IPS DF 4.7 (cell line): ENCODE results near the gene KANSL1.

Experiments used
- DNase-seq: peaks from one replicate; pipeline ENCODE4 v3.0.0-alpha.2; 2013; ENCODE audit warnings: low spot score; ENCODE audit errors: extremely low read depth

KANSL1 gene

GRCh38 chr17:46167826-46168569 is 25.2 kb downstream of the KANSL1 start:
- DNase-seq: no peak

- DNase-seq: no peak
Observed at GRCh38 chr17:46167267-46167666, 26.0 kb downstream of the KANSL1 start.

- DNase-seq: no peak
Observed at GRCh38 chr17:46166692-46167249, 26.5 kb downstream of the KANSL1 start.

- no peak for DNase-seq
Observed at GRCh38 chr17:46163929-46164594, 29.2 kb downstream of the KANSL1 start.

- no peak for DNase-seq
Observed at GRCh38 chr17:46163316-46163715, 29.9 kb downstream of the KANSL1 start.

- DNase-seq: no peak
Observed at GRCh38 chr17:46162866-46163265, 30.4 kb downstream of the KANSL1 start.

GRCh38 chr17:46160169-46160568 is 33.1 kb downstream of the KANSL1 start:
- no peak for DNase-seq

GRCh38 chr17:46159686-46160085 is 33.5 kb downstream of the KANSL1 start:
- DNase-seq: no peak

- DNase-seq: no peak
Observed at GRCh38 chr17:46158323-46159296, 34.6 kb downstream of the KANSL1 start.

- DNase-seq: no peak
Observed at GRCh38 chr17:46157443-46158062, 35.7 kb downstream of the KANSL1 start.

GRCh38 chr17:46154151-46154816 is 38.9 kb downstream of the KANSL1 start:
- DNase-seq: no peak

GRCh38 chr17:46152423-46152822 is 40.8 kb downstream of the KANSL1 start:
- no peak for DNase-seq

GRCh38 chr17:46151762-46152161 is 41.5 kb downstream of the KANSL1 start:
- no peak for DNase-seq

GRCh38 chr17:46150216-46150963 is 42.8 kb downstream of the KANSL1 start:
- no peak for DNase-seq

GRCh38 chr17:46148247-46148646 is 45.0 kb downstream of the KANSL1 start:
- no peak for DNase-seq

- DNase-seq: no peak
Observed at GRCh38 chr17:46147296-46147695, 45.9 kb downstream of the KANSL1 start.

GRCh38 chr17:46144246-46144645 is 49.0 kb downstream of the KANSL1 start:
- no peak for DNase-seq

GRCh38 chr17:46143827-46144236 is 49.4 kb downstream of the KANSL1 start:
- no peak for DNase-seq

- no peak for DNase-seq
Observed at GRCh38 chr17:46141645-46142044, 51.6 kb downstream of the KANSL1 start.
